Aorta (tissue), 5 donors: ENCODE results near the gene PACRG. TPM values are rescaled to one million over a fixed set of nuclear protein-coding genes. Genes with fewer than 3 reads are reported as not detected.

Experiments
- ATAC-seq: fragments of 200-7000 bp; cut with Tn5 transposase; one replicate; pipeline ENCODE4 v1.9.1; 2022; ENCODE audit warnings: moderate library complexity; ENCODE audit not compliant: low FRiP score
- DNase-seq, 2 donors: peaks; one replicate each; pipeline ENCODE4 v3.0.0-alpha.2; 2020
- H3K27ac ChIP-seq, 2 donors: one replicate each; pipeline ENCODE4 v1.5.1; 2013; ENCODE audit warnings: low read length in 2 of 2, mild to moderate bottlenecking in 2 of 2, moderate library complexity in 2 of 2, control low read depth in 1 of 2, inconsistent platforms in 1 of 2, low read depth in 1 of 2
- H3K27me3 ChIP-seq, 2 donors: one replicate each; pipeline ENCODE4 v1.6.1; 2013; ENCODE audit warnings: control low read depth in 1 of 2, low read length in 1 of 2, mild to moderate bottlenecking in 1 of 2, moderate library complexity in 1 of 2; ENCODE audit not compliant: insufficient read depth in 2 of 2, control insufficient read depth in 1 of 2
- H3K36me3 ChIP-seq, 2 donors: one replicate each; pipeline ENCODE4 v1.6.1; 2013; ENCODE audit warnings: control low read depth in 1 of 2, low read length in 1 of 2, mild to moderate bottlenecking in 1 of 2; ENCODE audit not compliant: insufficient read depth in 2 of 2, control insufficient read depth in 1 of 2
- H3K4me1 ChIP-seq, 2 donors: one replicate each; pipeline ENCODE4 v1.6.1; 2013; ENCODE audit warnings: low read length in 2 of 2, control low read depth in 1 of 2, mild to moderate bottlenecking in 1 of 2, moderate library complexity in 1 of 2; ENCODE audit not compliant: insufficient read depth in 2 of 2, control insufficient read depth in 1 of 2
- H3K4me3 ChIP-seq, 2 donors: one replicate each; pipeline ENCODE4 v1.5.1; 2013; ENCODE audit warnings: low read length in 2 of 2, control low read depth in 1 of 2, mild to moderate bottlenecking in 1 of 2
- H3K9me3 ChIP-seq: one replicate; pipeline ENCODE4 v1.6.1; 2013; ENCODE audit warnings: mild to moderate bottlenecking, low read length; ENCODE audit not compliant: control insufficient read depth
- WGBS, 2 donors: extraction: QIAGEN DNeasy Blood & Tissue Kit; methylation state at CpG; one replicate each; pipeline ENCODE4 v1.1.7; 2013; 5-methylcytosine and 5-hydroxymethylcytosine counted together
- intact Hi-C, 2 donors: fragments of 100-400 bp; cut with DNase I; formaldehyde crosslinking; loops; one replicate each; pipeline versions ENCODE4 v1.14.2 to v1.15.0; 2022
- polyA plus RNA-seq, 2 donors: library from polyadenylated mRNA; stranded (reverse); fragments of 200-250 nt; gene quantifications; one replicate each; pipeline ENCODE4 v1.2.3, GENCODE V29; 2013
- total RNA-seq, 2 donors: library from RNA; stranded (reverse); fragmentation: NEBNext Ultra II Directional; extraction: Animal tissue kit (Norgen Biotek cat#: 25700); gene quantifications; one replicate each; pipeline ENCODE4 v1.2.1, GENCODE V29; 2021
- donor health status: healthy with polysubstance abuse.
- donor health status: Bipolar disorder and iron deficiency.
- donor health status: DM: no; HTN: no; CAD: no.
- donor health status: DM: no; HTN: no; CAD: no.
- donor health status: DM: yes; HTN: yes; CAD: no.

PACRG gene
- total and polyA plus RNA-seq, 4 donors, result 0.26 to 2.7 (median 0.54) TPM; not detected in 1

DNA sequence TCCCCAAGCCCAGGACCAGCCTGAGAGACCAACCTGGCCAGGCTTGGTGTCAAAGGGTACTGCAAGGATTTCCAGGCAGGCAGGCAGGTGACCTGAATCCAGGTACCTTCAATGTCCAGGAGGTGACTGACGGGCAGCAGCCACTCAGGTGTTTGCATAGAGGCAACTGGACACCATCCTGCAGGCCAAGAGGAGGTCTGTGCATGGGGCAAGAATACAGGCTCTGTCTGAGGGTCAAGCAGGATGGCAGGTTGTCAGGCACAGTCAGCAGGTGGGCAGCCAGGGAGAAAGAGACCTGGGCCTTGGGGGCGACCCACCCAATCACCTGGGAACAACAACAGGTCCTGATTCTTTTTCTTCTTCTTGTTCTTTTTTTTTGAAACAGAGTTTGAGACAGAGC lies 527.5 kb downstream of the PACRG start:
- no peak for DNase-seq
- Histone ChIP-seq H3K9me3 (no peaks in the 10 kb centered on the region), H3K4me1 (no peaks in the 10 kb centered on the region), H3K36me3 (no peaks in the 10 kb centered on the region), H3K4me3 (no peak overlapping the region), H3K27me3 (no peaks in the 10 kb centered on the region), H3K27ac (no peak overlapping the region)
- whole genome bisulfite sequencing, 2 donors, result 94 to 97% methylated on average over 2 of the region's 2 CpGs
- ATAC-seq, result no peak
- intact Hi-C loops, result no loop called here

DNA sequence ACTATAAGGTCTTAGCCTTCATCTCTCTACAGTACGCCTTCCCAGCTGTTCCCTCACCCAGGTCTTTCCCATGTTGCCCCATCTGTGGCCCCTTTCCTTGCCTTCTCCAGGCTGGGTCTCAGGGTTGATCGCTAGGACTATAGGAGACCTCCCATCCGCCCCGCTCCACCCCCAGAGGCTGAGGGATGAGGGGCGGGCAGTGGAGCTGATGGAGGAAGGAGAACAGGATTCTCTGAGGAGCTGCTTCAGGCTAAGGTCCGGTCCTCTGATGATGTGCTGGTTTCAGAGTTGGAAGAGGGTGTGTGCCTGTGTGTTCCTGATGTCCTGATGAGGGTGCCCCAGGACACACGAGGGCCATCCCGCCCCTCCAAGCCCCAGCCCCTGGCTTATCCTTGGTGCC lies 531.9 kb downstream of the PACRG start:
- intact Hi-C loops, result no loop called here
- H3K4me3 ChIP-seq, result peak overlapping the region in 1 of 2 donors; percentile 38
- H3K9me3 ChIP-seq, result no peaks in the 10 kb centered on the region
- no peak for ATAC-seq
- no peaks in the 10 kb centered on the region for H3K4me1 ChIP-seq
- no peaks in the 10 kb centered on the region for H3K36me3 ChIP-seq
- no peaks in the 10 kb centered on the region for H3K27me3 ChIP-seq
- no peak for DNase-seq
- H3K27ac ChIP-seq, result no peak overlapping the region
- 61% methylated on average over 8 of the region's 8 CpGs for WGBS, 2 donors

DNA sequence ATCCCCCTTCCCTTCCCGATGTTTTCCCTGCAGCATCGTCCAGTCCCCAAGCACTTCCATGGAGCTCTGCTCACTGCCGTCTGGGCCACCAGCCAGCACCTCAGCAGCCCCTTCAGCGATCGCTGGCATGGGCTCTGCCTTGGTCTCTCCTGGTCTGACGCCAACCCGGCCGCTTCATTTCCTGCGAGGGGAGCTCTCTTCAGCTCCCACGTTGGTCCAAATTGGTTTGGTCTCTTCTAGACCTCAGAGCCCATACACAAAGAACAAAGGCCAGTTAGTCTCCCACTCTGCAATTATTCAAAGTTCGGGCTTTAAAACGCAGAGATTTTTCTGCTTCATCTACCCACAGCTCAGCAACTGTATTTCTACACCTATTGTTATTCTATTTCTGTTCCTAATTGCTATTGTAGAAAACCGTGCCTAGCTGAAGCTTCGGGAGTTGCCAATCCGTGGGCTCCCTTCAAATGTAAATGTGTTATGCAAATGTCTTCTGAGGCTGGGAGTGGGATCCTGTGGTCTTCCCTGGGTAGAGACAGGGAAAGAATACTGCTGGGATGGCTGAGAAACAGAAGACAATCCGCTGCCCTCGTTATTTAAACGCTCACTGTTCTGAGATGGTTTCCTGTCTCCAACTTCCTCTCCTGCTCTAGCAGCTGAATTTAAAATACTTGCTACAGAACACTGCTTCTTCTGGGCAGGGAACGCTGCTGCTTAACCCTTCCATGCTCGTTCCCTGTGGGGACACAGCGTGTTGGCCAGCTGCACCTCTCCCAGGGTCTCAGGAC lies 532.5 kb downstream of the PACRG start:
- Histone ChIP-seq H3K27me3 (no peaks in the 10 kb centered on the region), H3K36me3 (no peaks in the 10 kb centered on the region), H3K4me3 (peak overlapping the region; percentile 31 to 38), H3K9me3 (no peaks in the 10 kb centered on the region), H3K27ac (no peak overlapping the region), H3K4me1 (no peaks in the 10 kb centered on the region)
- intact Hi-C loops, result no loop called here
- ATAC-seq, result peak; percentile 15
- DNase-seq, result no peak
- WGBS, 2 donors, result 1 to 3% methylated on average over 21 of the region's 21 CpGs

DNA sequence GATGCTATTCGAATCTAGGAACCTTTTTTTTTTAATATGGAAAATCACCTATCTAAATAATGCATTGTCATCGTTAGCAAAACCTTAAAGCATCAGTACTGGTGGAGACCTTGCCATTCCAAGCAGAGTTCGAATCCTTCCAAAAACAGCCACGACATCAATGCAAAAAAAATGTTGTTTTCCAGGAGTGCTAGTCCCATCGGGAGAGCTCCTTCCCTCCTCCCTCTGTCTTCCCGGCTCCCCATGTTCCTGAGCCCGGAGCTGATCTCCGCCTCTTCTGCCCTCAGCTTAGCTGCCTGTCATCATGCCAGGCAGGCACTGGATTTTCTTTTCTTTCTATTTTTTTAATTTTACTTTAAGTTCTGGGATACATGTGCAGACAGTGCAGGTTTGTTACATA lies 533.1 kb downstream of the PACRG start:
- Histone ChIP-seq H3K9me3 (no peaks in the 10 kb centered on the region), H3K27me3 (no peaks in the 10 kb centered on the region), H3K4me1 (no peaks in the 10 kb centered on the region), H3K27ac (no peak overlapping the region), H3K36me3 (no peaks in the 10 kb centered on the region), H3K4me3 (peak overlapping the region in 1 of 2 donors; percentile 31)
- 2 to 4% methylated on average over 8 of the region's 8 CpGs for WGBS, 2 donors
- intact Hi-C loops, result no loop called here
- DNase-seq (no peak), ATAC-seq (no peak)

DNA sequence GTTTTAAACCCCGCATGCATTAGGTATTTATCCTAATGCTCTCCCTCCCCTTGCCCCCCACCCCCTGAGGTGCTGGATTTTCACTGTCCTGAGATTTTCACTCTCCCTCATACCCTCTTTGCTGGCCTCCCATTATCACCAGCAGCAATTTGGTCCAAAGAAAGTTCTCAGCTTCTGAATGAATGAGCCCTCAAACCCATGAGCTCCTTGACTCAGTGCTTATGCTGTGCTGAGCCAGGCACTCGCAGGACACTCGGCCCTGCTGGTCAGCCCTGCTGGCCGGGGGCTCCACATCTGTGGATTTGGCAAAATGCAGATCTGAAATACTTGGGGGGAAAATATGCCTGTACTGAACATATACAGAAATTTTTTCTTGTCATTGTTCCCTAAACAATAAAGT lies 533.6 kb downstream of the PACRG start:
- Histone ChIP-seq H3K27me3 (no peaks in the 10 kb centered on the region), H3K9me3 (no peaks in the 10 kb centered on the region), H3K36me3 (no peaks in the 10 kb centered on the region), H3K4me3 (no peak overlapping the region), H3K4me1 (no peaks in the 10 kb centered on the region), H3K27ac (no peak overlapping the region)
- DNase-seq (no peak), ATAC-seq (no peak)
- intact Hi-C loops, result no loop called here
- WGBS, 2 donors, result 80 to 85% methylated on average over 4 of the region's 4 CpGs

DNA sequence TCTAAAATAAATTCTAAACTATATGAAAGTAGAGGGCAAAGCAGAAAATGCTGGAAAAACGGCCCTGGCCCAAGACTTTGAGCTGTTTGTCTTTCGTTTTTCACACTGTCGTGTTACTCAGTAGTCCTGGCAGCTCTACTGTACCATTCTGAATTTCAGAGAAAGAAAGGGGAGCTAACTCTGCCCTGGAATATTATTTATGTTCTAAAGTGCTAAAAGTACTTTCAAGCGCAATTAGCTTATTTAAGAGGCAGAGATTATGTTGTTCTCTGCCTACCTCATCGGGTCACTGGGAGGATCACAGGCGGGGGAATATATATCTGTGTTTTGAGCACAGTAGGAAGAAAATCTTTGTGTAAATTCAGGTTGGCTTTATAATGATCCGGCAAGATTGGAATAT lies 534.3 kb downstream of the PACRG start:
- ATAC-seq, result no peak
- DNase-seq, result no peak
- H3K4me3 ChIP-seq, result no peak overlapping the region
- intact Hi-C loops, result no loop called here
- no peaks in the 10 kb centered on the region for H3K27me3 ChIP-seq
- H3K9me3 ChIP-seq, result no peaks in the 10 kb centered on the region
- no peak overlapping the region for H3K27ac ChIP-seq
- WGBS, 2 donors, result 77 to 80% methylated on average over 7 of the region's 7 CpGs
- H3K36me3 ChIP-seq, result no peaks in the 10 kb centered on the region
- no peaks in the 10 kb centered on the region for H3K4me1 ChIP-seq

DNA sequence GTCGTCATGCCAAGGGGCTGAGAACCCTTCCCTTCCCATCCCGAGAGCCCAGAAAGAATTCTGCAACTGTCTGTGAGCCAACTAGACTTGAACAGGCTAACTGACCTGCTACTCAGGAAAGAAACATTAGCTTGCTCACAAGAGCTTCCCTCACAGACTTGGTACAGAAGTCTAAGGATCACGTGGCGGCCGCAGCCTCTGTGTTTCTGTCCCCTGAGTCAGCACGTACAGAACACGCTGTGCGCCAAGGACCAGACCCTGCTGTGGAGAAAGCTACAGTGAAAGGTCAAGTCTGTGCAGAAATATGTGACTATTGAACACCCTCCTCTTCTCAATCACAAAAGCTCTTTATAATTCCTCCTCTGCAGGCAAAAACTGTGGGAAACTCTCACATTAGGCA lies 535.4 kb downstream of the PACRG start:
- no peak for ATAC-seq
- Histone ChIP-seq H3K36me3 (no peaks in the 10 kb centered on the region), H3K27me3 (no peaks in the 10 kb centered on the region), H3K4me3 (no peak overlapping the region), H3K4me1 (no peaks in the 10 kb centered on the region), H3K9me3 (no peaks in the 10 kb centered on the region), H3K27ac (no peak overlapping the region)
- 71 to 77% methylated on average over 8 of the region's 8 CpGs for WGBS, 2 donors
- intact Hi-C loops, result no loop called here
- DNase-seq, result no peak

DNA sequence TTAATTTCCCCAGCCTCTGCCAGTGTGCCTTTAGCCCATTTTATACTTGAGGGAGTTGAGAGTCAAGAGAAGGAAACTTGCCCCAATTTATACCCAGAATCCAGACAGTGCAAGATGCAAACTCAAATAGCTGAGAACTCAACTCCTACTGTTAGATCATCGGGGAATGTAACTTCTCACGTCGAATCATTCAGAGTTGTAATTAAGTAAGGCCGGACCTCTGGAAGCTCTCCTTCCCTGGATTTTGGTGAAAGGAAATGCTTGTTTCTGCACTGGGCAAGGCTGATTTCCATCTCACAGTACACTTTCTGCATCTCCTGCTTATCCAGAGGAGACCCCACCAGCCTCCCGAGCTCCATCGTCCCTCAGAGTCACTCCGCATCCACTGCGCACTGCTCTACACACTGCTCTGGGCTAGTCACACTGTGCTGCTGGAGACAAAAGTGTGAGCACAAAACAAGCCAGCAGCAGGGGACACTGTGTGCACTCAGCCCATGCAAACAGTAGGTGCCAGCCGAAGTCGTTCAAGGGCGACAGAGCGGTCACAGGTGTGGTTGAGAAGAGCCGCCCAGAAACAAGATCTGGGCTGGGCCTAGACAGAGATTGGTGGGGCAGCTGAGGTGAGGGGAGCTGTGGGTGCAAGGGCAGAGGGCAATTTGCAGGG lies 536.4 kb downstream of the PACRG start:
- Histone ChIP-seq H3K27me3 (no peaks in the 10 kb centered on the region), H3K36me3 (no peaks in the 10 kb centered on the region), H3K27ac (no peak overlapping the region), H3K4me1 (no peaks in the 10 kb centered on the region), H3K9me3 (no peaks in the 10 kb centered on the region), H3K4me3 (no peak overlapping the region)
- WGBS, 2 donors, result 87 to 90% methylated on average over 13 of the region's 13 CpGs
- intact Hi-C loops, result no loop called here
- ATAC-seq (no peak), DNase-seq (no peak)

DNA sequence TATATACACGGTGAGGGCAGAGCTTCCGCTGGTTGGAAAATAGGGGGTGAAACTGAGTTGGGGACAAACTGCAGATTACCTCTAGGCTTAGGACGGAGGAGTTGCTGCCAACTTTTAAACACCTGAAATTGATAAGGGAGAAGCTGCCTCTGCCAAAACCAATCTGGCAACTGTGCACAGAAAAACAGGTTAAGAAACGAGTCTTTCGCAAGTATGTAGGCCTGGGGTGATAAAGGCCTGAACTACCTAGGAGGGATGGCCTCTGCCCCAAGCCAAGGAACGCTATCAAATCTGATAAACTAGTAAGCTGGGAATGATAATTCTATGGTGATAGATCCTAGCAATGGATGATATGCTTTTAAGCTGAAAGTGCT lies 536.9 kb downstream of the PACRG start:
- intact Hi-C loops, result no loop called here
- no peak overlapping the region for H3K27ac ChIP-seq
- H3K36me3 ChIP-seq, result no peaks in the 10 kb centered on the region
- H3K4me3 ChIP-seq, result no peak overlapping the region
- H3K4me1 ChIP-seq, result no peaks in the 10 kb centered on the region
- ATAC-seq, result no peak
- DNase-seq, result no peak
- H3K27me3 ChIP-seq, result no peaks in the 10 kb centered on the region
- 75 to 76% methylated on average over 6 of the region's 6 CpGs for WGBS, 2 donors
- H3K9me3 ChIP-seq, result no peaks in the 10 kb centered on the region
